GM21381 (cell line): Measurements from ENCODE around the gene TMED8.
"Not testable (repeated sequence)": the region's sequence is repeated elsewhere in the genome, so short reads cannot be mapped to it uniquely, and the experiment has no call there.

Source experiments
- ATAC-seq: cut with Tn5 transposase; IDR thresholded peaks from one replicate; pipeline ENCODE4 v1.9.1; 2021; ENCODE audit warnings: mild to moderate bottlenecking, moderate library complexity; ENCODE audit not compliant: unreplicated experiment

TMED8 gene, protein sequence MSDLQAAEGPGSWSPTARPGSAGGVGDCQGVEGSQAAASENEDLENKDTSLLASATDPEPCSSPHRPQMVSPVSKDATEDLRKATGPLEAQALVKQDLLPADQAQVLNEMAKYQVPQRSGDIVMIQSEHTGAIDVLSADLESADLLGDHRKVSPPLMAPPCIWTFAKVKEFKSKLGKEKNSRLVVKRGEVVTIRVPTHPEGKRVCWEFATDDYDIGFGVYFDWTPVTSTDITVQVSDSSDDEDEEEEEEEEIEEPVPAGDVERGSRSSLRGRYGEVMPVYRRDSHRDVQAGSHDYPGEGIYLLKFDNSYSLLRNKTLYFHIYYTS

DNA sequence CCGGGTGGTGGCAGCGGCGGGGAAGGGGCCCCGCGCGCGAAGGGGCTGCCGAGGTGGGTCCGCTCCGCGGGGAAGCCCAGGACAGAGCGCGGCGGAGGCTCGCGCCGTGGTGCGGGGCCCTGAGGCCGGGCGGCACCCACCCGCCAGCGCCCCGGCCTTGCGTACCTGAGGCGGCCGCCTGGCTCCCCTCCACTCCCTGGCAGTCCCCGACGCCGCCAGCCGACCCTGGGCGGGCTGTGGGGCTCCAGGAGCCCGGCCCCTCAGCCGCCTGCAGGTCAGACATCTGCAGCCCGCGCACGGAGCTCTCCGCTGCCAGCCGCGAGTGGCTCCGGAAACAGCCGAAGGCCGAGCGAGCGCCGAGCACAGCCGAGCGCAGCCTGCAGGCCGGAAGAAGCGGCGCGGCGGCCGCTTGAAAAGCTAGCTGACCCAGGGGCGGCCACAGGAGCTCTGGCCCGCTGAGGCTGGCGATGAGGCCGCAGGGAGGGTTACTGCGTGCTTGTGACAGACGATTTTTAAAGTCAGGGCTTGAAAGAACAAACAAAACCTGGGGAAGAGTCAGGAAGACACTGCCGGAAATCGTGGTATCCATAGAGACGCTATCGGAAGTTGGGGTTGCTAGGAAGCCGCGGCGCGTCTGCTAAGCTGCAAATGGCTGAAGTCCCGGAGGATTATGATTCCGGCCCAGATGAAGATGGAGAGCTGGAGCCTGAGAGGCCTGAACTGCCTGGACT is at the start of gene TMED8, which contains the start of gene SAMD15:
TMED8 (minus strand) TSS at position 324 of the 731 bp plus-strand sequence; CDS start at position 283, 41 bp downstream.
SAMD15 (plus strand) TSS at position 609 of the 731 bp plus-strand sequence; CDS start at position 649, 40 bp downstream.
- peak; percentile 85 for ATAC-seq

GRCh38 chr14:77426396-77426795 is 49.5 kb upstream of the TMED8 start:
- ATAC-seq = no peak

- ATAC-seq = no peak
Measured at GRCh38 chr14:77424862-77425261, 48.0 kb upstream of the TMED8 start.

GRCh38 chr14:77423423-77423822 is 46.5 kb upstream of the TMED8 start, which contains the start of gene NOXRED1:
Gene NOXRED1 (minus strand): TSS chr14:77423523. CDS start chr14:77422889, 634 bp downstream.
- ATAC-seq = no peak

DNA sequence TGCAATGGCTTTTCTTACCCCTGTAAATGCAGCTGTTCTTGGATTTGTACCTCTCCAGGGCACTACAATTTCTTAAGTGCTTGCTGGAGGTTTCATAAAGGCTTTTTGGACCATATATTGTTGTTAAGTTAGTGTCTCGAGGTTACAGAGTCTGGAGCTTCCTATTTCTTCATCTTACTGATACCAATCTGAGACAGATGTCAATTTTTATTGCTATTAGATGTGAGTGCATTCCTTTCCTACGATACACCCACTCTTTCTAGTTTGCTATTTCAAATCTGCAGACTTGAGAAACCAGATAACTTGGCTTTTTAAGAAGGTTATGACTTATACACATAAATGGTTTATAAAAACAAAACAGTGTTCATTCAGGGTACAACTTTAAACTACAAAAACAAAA is 44.3 kb upstream of the TMED8 start:
- no peak for ATAC-seq

DNA sequence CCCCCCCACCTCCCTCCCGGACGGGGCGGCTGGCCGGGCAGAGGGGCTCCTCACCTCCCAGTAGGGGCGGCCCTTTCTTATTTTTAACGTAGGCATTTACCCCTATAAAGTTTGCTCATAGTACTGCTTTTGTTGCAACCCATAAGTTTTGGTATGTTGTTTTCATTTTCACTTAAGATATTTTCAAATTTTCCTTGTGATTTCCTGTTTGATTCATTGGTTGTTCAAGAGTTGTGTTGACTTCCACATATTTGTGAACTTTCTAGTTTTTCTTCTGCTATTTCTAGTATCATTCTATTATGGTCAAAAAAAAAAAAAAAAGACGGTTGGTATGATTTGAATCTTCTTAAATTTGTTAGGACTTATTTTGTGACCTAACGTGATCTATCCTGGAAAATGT is 39.9 kb upstream of the TMED8 start:
- ATAC-seq = no peak

DNA sequence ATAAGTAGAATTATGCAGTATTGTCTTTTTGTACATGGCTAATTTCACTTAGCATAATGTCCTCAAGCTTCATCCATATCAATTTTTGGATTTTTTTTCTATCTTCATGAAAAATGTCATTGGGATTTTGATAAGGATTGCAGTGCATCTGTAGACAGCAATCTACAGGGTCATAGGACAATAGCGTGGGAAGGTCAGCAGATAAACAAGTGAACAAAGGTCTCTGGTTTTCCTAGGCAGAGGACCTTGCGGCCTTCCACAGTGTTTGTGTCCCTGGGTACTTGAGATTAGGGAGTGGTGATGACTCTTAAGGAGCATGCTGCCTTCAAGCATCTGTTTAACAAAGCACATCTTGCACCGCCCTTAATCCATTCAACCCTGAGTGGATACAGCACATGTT is 39.2 kb upstream of the TMED8 start:
- ATAC-seq = not testable (repeated sequence)

- ATAC-seq = not testable (repeated sequence)
Measured at GRCh38 chr14:77415403-77416030, 38.6 kb upstream of the TMED8 start.

DNA sequence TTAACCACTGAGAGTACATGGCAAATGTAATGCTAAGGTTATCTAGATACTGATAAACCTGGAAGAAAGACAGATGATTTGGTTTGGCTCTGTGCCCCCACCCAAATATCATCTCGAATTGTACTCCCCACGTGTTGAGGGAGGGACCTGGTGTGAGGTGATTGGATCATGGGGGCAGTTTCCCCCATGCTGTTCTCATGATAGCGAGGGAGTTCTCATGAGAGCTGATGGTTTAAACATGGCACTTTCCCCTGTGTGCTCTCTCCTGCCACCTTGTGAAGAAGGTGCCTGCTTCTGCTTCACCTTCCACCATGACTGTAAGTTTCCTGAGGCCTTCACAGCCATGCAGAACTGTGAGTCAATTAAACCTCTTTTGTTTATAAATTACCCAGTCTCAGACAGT is 32.2 kb upstream of the TMED8 start:
- no peak for ATAC-seq

- ATAC-seq = no peak
Measured at GRCh38 chr14:77407158-77407557, 30.3 kb upstream of the TMED8 start.

GRCh38 chr14:77406718-77407117 is 29.8 kb upstream of the TMED8 start:
- ATAC-seq = no peak

- ATAC-seq = no peak
Measured at GRCh38 chr14:77406086-77406485, 29.2 kb upstream of the TMED8 start.

DNA sequence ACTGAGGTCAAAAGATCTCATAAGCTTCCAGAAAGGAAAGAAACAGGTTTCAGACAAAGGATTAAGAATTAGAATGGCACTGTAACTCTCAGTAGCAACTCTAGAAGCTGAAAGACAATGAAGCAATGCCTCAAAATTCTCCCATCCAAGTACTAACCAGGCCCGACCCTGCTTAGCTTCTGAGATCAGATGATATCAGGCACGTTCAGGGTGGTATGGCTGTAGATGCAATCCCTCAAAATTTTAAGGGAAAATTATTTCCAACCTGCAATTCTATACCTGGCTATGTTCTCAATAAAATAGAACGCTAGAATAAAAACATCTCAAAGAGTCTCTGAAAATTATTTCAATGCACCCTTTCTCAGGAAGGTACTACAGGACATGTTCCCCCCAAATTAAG is 26.9 kb upstream of the TMED8 start:
- ATAC-seq = no peak

DNA sequence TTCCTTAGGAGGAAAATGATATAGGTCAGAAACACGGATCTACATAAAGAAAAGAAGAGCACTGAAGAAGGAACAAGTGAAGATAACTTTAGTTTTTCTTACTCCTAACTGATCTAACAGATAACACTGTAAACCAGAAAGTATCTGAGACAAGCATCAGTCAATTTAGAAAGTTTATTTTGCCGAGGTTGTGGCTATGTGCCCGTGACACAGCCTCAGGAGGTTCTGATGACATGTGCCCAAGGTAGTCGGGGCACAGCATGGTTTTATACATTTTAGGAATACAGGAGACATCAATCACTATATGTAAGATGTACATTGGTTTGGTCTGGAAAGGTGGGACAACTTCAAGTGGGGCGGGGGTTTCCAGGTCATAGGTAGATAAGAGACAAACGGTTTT is 23.3 kb upstream of the TMED8 start:
- ATAC-seq = no peak

DNA sequence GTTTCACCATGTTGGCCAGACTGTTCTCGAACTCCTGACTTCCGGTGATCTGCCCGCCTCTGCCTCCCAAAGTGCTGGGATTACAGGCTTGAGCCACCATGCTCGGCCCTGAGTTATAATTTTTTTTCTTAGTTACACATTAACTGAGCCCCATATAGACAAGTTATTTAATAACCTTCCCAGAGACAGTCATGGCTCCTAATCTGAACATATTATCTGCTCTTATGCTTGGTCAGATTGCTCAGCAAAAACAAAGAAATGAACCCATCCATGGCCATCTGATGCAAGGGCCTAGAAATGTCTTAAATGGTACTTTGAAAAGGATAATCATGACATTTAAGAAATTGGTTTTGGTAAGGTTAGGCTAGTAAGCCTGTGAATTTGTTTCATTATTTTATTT is 13.3 kb upstream of the TMED8 start:
- ATAC-seq = no peak

DNA sequence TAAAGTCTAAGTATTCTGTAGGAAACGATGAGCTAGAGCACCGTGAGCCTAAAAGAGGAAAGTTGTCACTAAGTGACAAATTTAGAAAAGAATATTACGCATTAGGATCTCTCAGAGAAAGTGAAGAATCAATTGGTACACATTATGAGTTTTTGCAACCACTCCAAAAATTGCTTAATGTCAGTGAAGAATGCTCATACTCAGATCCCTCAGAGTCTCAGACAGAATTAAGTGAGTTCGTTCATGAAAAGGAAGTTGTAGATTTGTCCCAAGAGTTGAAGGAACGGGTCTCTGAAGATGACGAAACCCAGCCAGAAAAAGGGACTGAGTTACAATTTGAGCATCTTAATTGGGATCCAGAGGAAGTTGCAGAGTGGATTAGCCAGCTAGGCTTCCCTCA is 1.8 kb upstream of the TMED8 start:
- ATAC-seq = no peak

DNA sequence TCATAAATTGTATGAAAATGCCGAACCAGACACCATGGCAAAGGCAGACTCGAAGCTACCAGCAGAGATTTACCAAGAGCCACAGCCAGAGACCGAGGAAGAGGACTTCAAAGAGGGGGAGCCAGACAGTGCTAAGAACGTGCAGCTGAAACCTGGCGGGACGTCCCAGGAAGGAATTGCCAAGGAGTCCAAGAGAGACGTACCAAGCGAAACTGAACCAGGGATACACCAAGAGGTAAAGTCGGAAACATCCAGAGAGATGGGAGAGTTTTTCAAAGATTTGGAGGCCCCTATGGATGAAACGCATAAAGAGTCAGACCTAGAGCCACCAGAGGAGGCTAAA is 579 bp upstream of the TMED8 start:
- no peak for ATAC-seq

GRCh38 chr14:77375973-77376770 is 722 bp downstream of the TMED8 start:
- ATAC-seq = peak; percentile 20

- ATAC-seq = no peak
Measured at GRCh38 chr14:77375164-77375950, 1.5 kb downstream of the TMED8 start.

- ATAC-seq = peak; percentile 25
Measured at GRCh38 chr14:77372304-77372841, 4.5 kb downstream of the TMED8 start.
